ENCODE data around the gene TJP2.
"Not testable (repeated sequence)": the region's sequence is repeated elsewhere in the genome, so short reads cannot be mapped to it uniquely, and the experiment has no call there.

Gene TJP2

DNA sequence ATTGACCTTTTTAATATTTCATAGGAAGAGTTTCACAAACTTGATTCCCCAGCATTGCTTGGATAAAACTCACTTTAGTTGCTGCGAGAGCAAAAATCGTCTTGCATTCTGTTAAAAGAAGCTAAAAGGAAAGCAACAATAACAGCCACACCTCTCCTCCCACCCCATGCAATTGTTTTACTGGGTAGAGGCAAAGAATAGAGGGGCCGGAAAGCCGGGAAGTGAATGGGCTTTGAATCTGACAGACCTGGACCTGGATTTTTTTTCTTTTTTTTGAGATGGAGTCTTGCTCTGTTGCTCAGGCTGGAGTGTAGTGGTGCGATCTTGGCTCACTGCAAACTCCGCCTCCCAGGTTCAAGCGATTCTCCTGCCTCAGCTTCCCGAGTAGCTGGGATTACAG lies 9.5 kb upstream of the TJP2 start:
- DNase-seq, result not testable (repeated sequence)

GRCh38 chr9:69165581-69165980 lies 8.5 kb upstream of the TJP2 start:
- DNase-seq, result no peak

- no peak for DNase-seq
Measured at GRCh38 chr9:69168709-69169217, 5.3 kb upstream of the TJP2 start.

- DNase-seq, result no peak
Measured at GRCh38 chr9:69170231-69170630, 3.8 kb upstream of the TJP2 start.

- DNase-seq, result no peak
Measured at GRCh38 chr9:69171049-69171448, 3.0 kb upstream of the TJP2 start.

DNA sequence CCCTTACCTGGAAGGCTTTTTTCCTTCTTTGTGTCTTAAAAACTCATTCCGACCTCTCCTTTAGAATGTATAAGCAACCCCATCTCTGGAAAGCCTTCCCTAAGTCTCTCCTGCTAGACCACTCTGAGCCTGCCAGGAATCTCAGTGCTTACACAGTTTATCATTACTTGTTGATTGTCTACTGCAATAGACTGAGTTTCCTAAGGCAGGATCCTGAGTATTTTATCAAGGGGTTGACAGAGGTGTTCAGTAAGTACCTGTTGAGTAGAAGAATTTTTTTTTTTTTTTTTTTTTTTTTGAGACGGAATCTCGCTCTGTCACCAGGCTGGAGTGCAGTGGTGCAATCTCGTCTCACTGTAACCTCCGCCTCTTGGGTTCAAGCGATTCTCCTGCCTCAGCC lies 2.6 kb upstream of the TJP2 start:
- DNase-seq, result no peak

- DNase-seq, result no peak
Measured at GRCh38 chr9:69172895-69173294, 1.2 kb upstream of the TJP2 start.

DNA sequence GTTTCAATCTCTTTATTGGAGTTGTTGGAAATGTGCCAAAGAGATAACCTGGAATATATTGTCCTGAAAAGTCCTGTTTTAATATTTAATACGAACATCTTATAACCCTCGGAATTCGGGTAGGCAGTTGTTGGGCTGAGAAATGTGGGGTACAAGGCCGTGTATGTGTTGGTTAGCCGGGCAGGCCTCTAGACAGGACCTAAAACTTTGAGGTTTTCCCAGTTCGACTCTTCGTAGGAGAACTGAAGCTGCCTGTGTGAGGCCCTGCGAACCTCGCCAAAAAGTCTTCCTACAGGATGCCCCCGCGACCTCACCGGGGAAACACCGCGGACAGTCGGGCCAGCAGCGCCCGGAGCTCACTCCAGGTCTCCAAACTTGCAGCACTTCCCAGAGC lies 583 bp upstream of the TJP2 start:
- peak; percentile 75 for DNase-seq

GRCh38 chr9:69174616-69175463 lies 763 bp downstream of the TJP2 start:
- DNase-seq, result peak; percentile 43

DNA sequence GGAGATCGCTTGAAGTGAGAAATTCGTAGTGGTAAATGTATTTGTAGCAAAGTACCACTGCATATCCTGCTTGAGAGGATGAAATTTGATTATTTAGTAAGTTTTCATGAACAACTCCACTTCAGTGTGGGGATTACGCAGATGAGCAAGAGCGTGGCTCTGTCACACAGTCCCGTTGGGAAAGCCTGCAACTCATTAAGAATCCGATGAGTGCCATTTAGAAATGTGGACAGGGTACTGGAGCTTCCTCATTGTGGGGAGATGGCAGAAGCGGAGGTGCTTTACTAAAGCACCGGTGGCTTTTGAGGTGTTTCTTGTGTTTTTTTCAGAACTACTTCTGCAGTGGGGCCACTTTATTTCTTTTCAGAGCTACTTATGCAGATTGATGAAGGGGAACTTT lies 1.4 kb downstream of the TJP2 start:
- DNase-seq, result no peak

- DNase-seq, result no peak
Measured at GRCh38 chr9:69176471-69177171, 2.5 kb downstream of the TJP2 start.

GRCh38 chr9:69178583-69179011 lies 4.5 kb downstream of the TJP2 start:
- DNase-seq, result no peak

DNA sequence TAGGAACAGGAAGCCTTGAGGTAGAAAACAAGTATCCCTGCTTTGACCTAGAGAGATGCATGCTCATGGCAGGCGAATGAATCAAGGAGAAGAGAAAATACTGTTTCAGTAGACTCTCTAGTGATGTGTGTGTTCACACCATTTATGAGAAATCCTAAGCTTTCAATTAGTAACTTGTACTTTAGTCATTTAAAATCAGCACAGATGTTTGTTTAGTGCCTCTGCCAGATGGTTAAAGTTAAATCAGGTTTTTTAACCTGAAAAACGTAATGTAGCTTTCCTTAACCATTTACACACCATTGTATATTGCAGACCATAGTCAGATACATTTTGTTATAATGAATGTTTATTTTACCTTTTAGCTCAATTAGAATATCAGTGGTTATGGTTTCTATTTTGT lies 5.0 kb downstream of the TJP2 start:
- DNase-seq, result no peak

GRCh38 chr9:69180200-69180599 lies 6.1 kb downstream of the TJP2 start:
- no peak for DNase-seq

DNA sequence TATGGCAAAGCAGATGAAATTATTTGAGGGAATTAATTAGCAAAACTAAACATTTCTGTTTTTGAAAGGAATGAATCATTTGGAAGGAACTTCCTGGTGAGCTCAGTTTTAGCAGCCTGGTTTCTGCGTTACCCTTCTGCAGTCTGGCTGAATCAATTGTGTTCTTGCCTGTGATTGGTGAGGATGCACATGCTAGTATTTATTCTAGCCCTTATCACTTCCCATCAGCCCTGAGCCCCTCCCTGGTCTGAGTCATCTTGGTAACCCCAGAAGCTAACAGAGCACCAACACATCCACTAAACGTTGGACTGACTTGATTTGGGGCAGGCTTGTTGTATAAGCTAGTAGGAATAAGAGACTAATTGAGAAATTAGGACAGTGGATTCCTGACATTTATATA lies 6.6 kb downstream of the TJP2 start:
- DNase-seq, result no peak

DNA sequence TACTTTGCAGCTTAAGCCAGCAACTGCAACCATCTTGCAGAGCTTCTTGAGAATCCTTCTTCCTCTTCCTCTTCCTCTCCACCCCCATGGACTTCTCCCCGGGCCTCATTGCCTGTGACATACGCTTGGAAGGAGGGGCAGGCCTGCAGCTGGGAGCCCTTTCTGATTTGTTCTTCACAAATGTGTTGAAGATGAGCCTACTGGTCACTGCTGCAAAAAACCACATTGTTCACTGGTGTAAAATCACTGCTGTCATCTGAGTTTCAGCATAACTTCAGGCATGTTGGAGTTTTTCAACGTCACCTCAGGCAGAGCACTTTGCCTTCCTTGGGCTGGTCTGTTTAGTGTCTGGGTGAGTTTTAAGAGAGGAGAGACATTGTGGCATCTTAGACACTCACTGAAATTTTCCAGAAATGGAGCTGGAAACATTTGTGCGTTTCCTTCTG lies 7.9 kb downstream of the TJP2 start:
- no peak for DNase-seq

- DNase-seq, result no peak
Measured at GRCh38 chr9:69184266-69184665, 10.2 kb downstream of the TJP2 start.

GRCh38 chr9:69186841-69187611 lies 12.9 kb downstream of the TJP2 start:
- peak; percentile 51 for DNase-seq

DNA sequence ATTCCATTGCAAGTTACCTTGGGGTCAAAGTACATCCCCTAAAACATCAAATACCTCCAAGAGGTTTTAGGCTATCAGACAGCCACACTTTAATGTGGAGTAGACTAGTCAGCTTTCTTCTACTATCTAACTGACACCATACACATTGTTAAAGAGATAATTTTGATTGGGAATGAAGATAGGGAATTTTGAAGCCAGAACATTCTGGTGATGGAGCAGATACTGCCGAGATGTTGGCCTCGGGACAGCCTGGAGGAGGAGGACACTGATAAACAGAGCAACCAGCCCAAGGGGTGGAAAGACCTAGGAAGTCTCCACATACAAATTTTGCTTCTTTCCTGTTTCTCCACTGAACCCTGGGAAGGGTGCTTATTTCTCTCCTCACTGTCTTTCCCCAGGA lies 14.9 kb downstream of the TJP2 start:
- no peak for DNase-seq

DNA sequence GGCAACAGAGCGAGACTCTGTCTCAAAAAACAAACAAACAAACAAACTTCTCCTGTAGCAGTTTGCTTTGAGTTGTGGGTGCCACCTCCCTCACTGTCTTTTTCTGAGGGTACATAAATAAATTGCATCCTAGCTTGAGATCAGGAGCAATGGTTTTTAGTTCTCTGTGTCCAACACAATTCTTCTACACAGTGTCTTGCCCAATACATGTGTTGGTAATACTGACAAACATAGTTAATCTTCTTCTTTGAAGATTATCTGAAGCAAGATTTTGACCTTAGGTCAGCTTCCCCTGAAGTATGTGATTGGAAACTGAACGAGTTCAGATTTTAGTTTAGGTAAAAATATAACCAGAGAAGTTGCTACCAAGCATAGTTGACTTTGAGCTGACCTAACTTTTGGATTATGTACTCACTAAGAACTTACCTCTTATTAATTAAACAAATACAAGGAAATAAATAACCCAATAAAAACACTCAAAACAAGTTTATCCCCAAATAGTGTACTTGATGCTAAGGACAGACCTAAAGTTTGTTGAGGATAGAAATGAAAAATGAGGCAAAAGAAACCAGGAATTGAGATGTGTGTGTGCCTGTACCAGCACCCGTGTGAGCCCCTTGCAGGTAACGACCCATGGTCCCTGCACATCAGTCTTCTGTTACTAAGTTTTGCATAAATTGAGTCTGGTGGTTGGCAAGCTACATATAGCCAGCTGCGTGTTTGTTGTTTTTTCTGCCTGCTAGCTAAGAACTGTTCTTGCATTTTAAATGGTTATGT lies 16.2 kb downstream of the TJP2 start:
- DNase-seq, result no peak

DNA sequence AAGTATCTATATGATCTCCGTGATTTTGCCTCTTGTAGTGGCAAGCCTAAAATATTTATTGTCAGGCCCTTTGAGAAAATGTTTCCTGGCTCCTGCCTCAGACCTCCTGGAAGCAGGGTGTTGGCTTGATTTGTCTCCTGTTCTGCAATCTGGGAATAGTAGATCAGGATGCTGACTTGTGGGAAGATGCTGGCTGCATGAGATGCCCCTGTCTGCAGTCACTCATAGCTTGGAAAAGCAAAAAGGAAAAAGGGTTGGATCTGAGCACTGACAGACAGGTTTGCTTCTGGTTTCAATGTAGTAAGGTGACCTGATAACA lies 16.7 kb downstream of the TJP2 start:
- DNase-seq, result no peak

DNA sequence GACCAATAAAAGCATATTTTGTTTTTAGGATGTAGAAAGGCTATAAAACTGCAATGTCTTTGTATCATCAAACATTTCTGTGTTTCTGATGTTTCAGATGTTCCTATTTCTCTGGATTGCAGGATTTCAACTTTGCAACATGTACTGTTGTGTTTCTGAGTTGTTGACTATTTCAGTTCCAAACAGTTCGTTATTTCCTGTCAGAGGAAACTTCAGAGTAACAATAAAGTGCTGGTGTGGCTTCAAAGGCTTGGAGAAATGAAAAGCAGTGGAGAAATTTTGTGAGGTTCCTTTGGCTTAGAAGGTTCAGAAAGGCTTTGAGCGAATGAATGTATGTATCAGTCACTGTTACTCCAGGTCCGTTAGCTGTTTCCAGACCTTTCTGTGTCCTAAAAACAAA lies 17.2 kb downstream of the TJP2 start:
- DNase-seq, result no peak

GRCh38 chr9:69192214-69192613 lies 18.1 kb downstream of the TJP2 start:
- no peak for DNase-seq
